Measurements from ENCODE around the gene KRT71.

Gene KRT71

DNA sequence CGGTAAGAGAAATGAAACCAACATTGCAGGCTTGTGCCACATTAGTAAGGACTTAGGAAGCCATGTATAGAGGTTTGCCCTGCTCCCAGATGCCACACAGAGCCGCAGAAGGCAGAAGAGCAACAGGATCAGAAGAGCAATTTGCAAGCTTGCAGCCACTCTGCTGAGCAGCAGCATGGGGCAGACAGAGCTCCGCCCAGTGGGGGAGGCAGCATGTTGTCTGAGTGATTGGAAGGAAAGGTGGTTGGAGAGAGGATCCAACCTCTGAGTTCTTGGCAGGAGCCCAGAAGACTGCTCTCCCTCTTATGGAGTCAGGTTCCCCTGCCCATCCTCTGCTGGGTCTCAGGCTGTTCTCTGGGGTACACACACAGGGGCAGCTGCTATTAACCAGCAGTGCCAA is 57.6 kb downstream of the KRT71 start:
- no peak for DNase-seq

GRCh38 chr12:52494518-52494917 is 58.4 kb downstream of the KRT71 start:
- DNase-seq: no peak

DNA sequence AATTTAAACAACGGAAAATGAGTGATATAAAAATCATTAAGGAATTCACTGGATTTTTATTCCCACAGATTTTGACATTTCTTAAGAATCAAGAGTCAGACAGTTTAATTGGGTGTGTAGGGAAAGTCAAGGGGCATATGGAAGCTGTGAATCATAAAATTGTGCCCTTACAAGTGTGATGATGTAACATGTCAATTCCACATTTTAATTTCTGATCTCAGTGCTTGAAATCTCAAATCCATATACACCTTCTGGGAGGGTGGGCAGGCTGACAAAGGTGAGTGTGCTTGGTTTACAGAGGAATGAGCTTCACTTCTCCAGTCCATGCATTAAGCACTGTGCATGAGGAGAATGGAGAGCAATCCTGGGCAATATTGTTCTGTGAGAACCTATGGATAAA is 58.8 kb downstream of the KRT71 start:
- DNase-seq: no peak
